Right lobe of liver (tissue), 6 donors: ENCODE data around the gene KCTD20. TPM values are rescaled to one million over a fixed set of nuclear protein-coding genes. Genes with fewer than 3 reads are reported as not detected.

Experiments
- ATAC-seq, 4 donors: fragments of 200-7000 bp; cut with Tn5 transposase; one replicate each; pipeline ENCODE4 v1.9.1; 2020; ENCODE audit warnings: mild to moderate bottlenecking in 4 of 4, moderate library complexity in 4 of 4
- DNase-seq, 3 donors: peaks; one replicate each; pipeline ENCODE4 v3.0.0-alpha.2; 2020
- H3K27ac ChIP-seq, 3 donors: fragments of 200-600 bp; one replicate each; pipeline ENCODE4 v1.8.0; 2022
- H3K27me3 ChIP-seq, 2 donors: fragments of 200-600 bp; one replicate each; pipeline ENCODE4 v1.8.0; 2022
- H3K36me3 ChIP-seq, 4 donors: fragments of 200-600 bp; sonication (generic) in 1 of 4; one replicate each; pipeline versions ENCODE4 v1.5.1 to v1.8.0; 2017 to 2022; ENCODE audit warnings: control low read depth in 1 of 4
- H3K4me1 ChIP-seq, 4 donors: fragments of 200-600 bp; sonication (generic) in 1 of 4; one replicate each; pipeline versions ENCODE4 v1.5.1 to v1.8.0; 2017 to 2022; ENCODE audit warnings: control low read depth in 1 of 4
- H3K4me3 ChIP-seq, 3 donors: fragments of 200-600 bp; one replicate each; pipeline ENCODE4 v1.8.0; 2022
- H3K9me3 ChIP-seq, 4 donors: fragments of 200-600 bp; sonication (generic) in 1 of 4; one replicate each; pipeline versions ENCODE4 v1.5.1 to v1.8.0; 2017 to 2022; ENCODE audit warnings: control low read depth in 1 of 4
- POLR2A ChIP-seq: fragments of 450-650 bp; IDR thresholded peaks from one replicate; pipeline ENCODE4 v1.6.1; 2017; ENCODE audit warnings: antibody characterized with exemption, mild to moderate bottlenecking
- WGBS: methylation state at CpG from one replicate; pipeline ENCODE4 v1.1.6; 2018; ENCODE audit warnings: low coverage, low lambda C conversion rate; ENCODE audit not compliant: insufficient coverage; ENCODE audit errors: missing lambda C conversion rate; 5-methylcytosine and 5-hydroxymethylcytosine counted together
- intact Hi-C, 2 donors: fragments of 100-400 bp; cut with DNase I; formaldehyde crosslinking; loops; one replicate each; pipeline versions ENCODE4 v1.11.2 to v1.14.1; 2022
- total RNA-seq, 6 experiments: library from RNA; depleted of rRNA in 2 of 6; stranded (reverse); fragments of >200 nt in 2 of 6; fragmentation: NEBNext Ultra II Directional in 3 of 6; extraction: Animal tissue kit (Norgen Biotek cat#: 25700) in 3 of 6; gene quantifications; one replicate each; pipeline versions ENCODE4 v1.1.0 to v1.2.4, GENCODE V29; 2016 to 2023
- TF ChIP-seq, protein P1 (sequence below), 4 donors: fragments of 200-600 bp in 3 of 4; fragments of 450-650 bp in 1 of 4; IDR thresholded peaks; one replicate each; pipeline versions ENCODE4 v1.5.1 to v1.8.0; 2016 to 2022; ENCODE audit warnings: antibody characterized with exemption in 4 of 4, mild to moderate bottlenecking in 2 of 4
- donor health status: DM: no; HTN: yes; CAD: no.
- donor health status: DM: no; HTN: no; CAD: no.
- donor health status: DM: no; HTN: no; CAD: no.
- donor health status: DM: no; HTN: yes; CAD: no.
- donor health status: DM: no; HTN: yes; CAD: no.

The KCTD20 gene
- total RNA-seq, 6 experiments from 2014 or later, result 24.8 to 48.8 (median 33.5) TPM

DNA sequence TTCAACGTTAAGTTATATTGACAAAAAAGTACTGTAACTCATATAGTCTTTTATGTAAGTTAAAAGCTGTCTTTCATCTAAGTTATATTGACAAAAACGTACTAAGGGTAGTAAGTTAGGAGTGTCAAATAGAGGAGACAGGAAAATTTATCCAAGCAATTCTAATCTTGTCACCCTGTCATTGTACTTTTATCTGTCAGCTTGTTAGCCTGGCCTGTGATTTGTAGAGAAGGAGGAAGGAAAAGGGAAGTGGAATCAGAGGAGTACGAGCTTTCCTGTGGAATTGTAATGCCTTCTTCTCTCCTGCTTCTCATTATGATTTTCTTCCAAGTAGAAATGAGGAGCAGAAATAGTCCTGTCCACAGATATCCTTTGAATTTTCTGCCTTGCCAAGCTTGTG lies 18.8 kb downstream of the KCTD20 start:
- peaks cover 0 to 12% (median 4%) of the 10 kb centered on the region in 4 donors for H3K4me1 ChIP-seq
- no peak for DNase-seq
- H3K27ac ChIP-seq, result no peak overlapping the region
- no peaks in the 10 kb centered on the region for H3K9me3 ChIP-seq
- no peaks in the 10 kb centered on the region for H3K27me3 ChIP-seq
- intact Hi-C loops, result no loop called here
- no peaks in the 10 kb centered on the region for H3K36me3 ChIP-seq
- TF ChIP-seq POLR2A, result no peak
- TF ChIP-seq, protein P1, sequence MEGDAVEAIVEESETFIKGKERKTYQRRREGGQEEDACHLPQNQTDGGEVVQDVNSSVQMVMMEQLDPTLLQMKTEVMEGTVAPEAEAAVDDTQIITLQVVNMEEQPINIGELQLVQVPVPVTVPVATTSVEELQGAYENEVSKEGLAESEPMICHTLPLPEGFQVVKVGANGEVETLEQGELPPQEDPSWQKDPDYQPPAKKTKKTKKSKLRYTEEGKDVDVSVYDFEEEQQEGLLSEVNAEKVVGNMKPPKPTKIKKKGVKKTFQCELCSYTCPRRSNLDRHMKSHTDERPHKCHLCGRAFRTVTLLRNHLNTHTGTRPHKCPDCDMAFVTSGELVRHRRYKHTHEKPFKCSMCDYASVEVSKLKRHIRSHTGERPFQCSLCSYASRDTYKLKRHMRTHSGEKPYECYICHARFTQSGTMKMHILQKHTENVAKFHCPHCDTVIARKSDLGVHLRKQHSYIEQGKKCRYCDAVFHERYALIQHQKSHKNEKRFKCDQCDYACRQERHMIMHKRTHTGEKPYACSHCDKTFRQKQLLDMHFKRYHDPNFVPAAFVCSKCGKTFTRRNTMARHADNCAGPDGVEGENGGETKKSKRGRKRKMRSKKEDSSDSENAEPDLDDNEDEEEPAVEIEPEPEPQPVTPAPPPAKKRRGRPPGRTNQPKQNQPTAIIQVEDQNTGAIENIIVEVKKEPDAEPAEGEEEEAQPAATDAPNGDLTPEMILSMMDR (IDR thresholded peaks at IDR 0.05), result no peak
- ATAC-seq, result no peak
- H3K4me3 ChIP-seq, result no peak overlapping the region
- WGBS, result 59% methylated on average over 3 of the region's 3 CpGs

DNA sequence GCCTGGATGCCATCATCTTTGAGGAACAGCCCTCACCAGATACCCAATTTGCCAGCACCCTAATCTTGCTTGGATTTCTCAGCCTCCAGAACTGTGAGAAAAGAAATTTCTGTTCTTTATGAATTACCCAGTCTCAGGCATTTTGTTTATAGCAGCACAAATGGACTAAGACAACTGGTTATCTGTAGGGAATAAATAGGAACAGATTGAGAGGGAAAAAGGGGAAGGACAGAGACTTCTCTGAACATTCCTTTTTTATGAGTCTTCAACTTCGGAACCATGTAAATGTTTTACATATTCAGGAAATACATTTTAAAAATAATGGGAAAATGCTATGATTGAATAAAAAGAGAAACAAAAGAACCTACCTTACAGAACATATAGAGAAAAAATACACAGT lies 20.9 kb downstream of the KCTD20 start:
- DNase-seq (no peak), ATAC-seq (no peak)
- 72% methylated on average over 1 of the region's 1 CpG for WGBS
- Histone ChIP-seq H3K27me3 (no peaks in the 10 kb centered on the region), H3K27ac (no peak overlapping the region), H3K4me3 (no peak overlapping the region), H3K4me1 (peaks cover 0 to 12% (median 4%) of the 10 kb centered on the region in 4 donors), H3K9me3 (no peaks in the 10 kb centered on the region), H3K36me3 (no peaks in the 10 kb centered on the region)
- TF ChIP-seq POLR2A, result no peak
- TF ChIP-seq, protein P1 (IDR thresholded peaks at IDR 0.05), result no peak
- intact Hi-C loops, result no loop called here

DNA sequence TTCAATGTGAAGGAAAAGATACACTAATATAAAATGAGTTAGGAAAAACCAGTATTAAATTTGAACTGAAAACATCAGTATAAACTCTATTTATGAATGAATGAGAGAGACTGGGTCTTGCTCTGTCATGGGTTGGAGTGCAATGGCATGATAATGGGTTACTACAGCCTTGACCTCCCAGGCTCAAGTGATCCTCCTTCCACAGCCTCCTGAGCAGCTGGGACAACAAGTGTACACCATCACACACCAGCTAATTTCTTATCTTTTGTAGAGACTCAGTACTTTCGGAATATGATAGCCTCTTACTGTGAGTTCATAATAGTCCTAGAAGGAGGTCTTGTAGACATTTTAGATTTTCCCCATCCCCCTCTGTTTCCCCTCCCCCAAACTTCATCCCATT lies 21.4 kb downstream of the KCTD20 start:
- ATAC-seq (no peak), DNase-seq (no peak)
- H3K4me1 ChIP-seq, result peaks cover 0 to 7% (median 2%) of the 10 kb centered on the region in 4 donors
- H3K4me3 ChIP-seq, result no peak overlapping the region
- H3K36me3 ChIP-seq, result no peaks in the 10 kb centered on the region
- H3K9me3 ChIP-seq, result no peaks in the 10 kb centered on the region
- 71% methylated on average over 1 of the region's 1 CpG for WGBS
- TF ChIP-seq POLR2A, result no peak
- TF ChIP-seq, protein P1 (IDR thresholded peaks at IDR 0.05), result no peak
- no peak overlapping the region for H3K27ac ChIP-seq
- intact Hi-C loops, result no loop called here
- no peaks in the 10 kb centered on the region for H3K27me3 ChIP-seq

DNA sequence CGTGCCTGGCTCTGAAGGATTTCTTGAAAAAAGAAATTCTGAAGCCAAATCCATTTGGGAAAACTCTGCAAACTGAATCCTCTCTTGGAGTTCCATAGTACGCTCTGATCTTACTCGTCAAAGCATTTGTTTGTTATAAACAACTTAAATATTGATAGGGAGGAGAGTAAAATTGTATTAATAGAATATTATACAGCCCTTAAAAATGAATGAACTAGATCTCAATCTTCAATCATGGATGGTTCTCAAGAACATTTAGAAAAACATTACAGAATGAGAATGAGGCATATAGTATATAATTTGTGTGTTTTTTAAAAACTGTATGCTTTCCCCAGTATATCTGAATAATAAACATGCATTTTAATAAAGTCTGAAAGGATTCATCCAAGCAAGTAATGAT lies 24.8 kb downstream of the KCTD20 start:
- ATAC-seq, result no peak
- intact Hi-C loops, result no loop called here
- H3K9me3 ChIP-seq, result no peaks in the 10 kb centered on the region

More for the DNA sequence above, 24.8 kb downstream of the KCTD20 start:
- no peaks in the 10 kb centered on the region for H3K27me3 ChIP-seq
- 92% methylated on average over 3 of the region's 3 CpGs for WGBS
- no peak for DNase-seq
- H3K27ac ChIP-seq, result no peak overlapping the region
- H3K4me3 ChIP-seq, result no peak overlapping the region
- TF ChIP-seq POLR2A, result no peak
- TF ChIP-seq, protein P1 (IDR thresholded peaks at IDR 0.05), result no peak
- peaks cover 0 to 21% (median 5%) of the 10 kb centered on the region in 4 donors for H3K36me3 ChIP-seq
- no peaks in the 10 kb centered on the region for H3K4me1 ChIP-seq
